B cell (primary cell): ENCODE measurements around the gene RBP2.

ENCODE experiments used
- EZH2 ChIP-seq: IDR thresholded peaks from 2 replicates; pipeline ENCODE4 v1.6.1; 2012; ENCODE audit warnings: borderline replicate concordance, low read depth, mild to moderate bottlenecking, moderate library complexity, low read length; ENCODE audit not compliant: insufficient read depth, poor library complexity, severe bottlenecking
- TF ChIP-seq, protein P1 (sequence below): fragments of 200-600 bp; IDR thresholded peaks from one replicate; pipeline ENCODE4 v1.8.0; 2022; ENCODE audit warnings: antibody characterized with exemption, mild to moderate bottlenecking

GRCh38 chr3:139482206-139482605, 5.9 kb upstream of the RBP2 start:
- TF ChIP-seq, protein P1, sequence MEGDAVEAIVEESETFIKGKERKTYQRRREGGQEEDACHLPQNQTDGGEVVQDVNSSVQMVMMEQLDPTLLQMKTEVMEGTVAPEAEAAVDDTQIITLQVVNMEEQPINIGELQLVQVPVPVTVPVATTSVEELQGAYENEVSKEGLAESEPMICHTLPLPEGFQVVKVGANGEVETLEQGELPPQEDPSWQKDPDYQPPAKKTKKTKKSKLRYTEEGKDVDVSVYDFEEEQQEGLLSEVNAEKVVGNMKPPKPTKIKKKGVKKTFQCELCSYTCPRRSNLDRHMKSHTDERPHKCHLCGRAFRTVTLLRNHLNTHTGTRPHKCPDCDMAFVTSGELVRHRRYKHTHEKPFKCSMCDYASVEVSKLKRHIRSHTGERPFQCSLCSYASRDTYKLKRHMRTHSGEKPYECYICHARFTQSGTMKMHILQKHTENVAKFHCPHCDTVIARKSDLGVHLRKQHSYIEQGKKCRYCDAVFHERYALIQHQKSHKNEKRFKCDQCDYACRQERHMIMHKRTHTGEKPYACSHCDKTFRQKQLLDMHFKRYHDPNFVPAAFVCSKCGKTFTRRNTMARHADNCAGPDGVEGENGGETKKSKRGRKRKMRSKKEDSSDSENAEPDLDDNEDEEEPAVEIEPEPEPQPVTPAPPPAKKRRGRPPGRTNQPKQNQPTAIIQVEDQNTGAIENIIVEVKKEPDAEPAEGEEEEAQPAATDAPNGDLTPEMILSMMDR: no peak
- TF ChIP-seq EZH2: no peak
